Activated CD8-positive, alpha-beta T cell treated with anti-CD3 and anti-CD28 coated beads, Interleukin-2, amount 10 ng/mL, durations not matched to agents 7 days and 5 days (primary cell): ENCODE data around the gene CDH4. TPM values are rescaled to one million over a fixed set of nuclear protein-coding genes. Genes with fewer than 3 reads are reported as not detected.
"Not testable (repeated sequence)": the region's sequence is repeated elsewhere in the genome, so short reads cannot be mapped to it uniquely, and the experiment has no call there.

Experiments used
- ATAC-seq: fragments of 150-1000 bp; cut with Tn5 transposase; one replicate; pipeline ENCODE4 v1.10.0; 2021; ENCODE audit warnings: moderate library complexity
- CTCF ChIA-PET: fragments of 350-600 bp; sonication (Branson Sonifier 250); formaldehyde crosslinking; loops from one replicate; lab custom pipeline; 2021; ENCODE audit warnings: antibody characterized with exemption; lab: Charles Lee
- POLR2A ChIA-PET: fragments of 350-600 bp; sonication (Branson Sonifier 250); formaldehyde crosslinking; loops from one replicate; lab custom pipeline; 2021; ENCODE audit warnings: antibody characterized with exemption; lab: Charles Lee
- DNase-seq: peaks from one replicate; pipeline ENCODE4 v3.0.0-alpha.2; 2020
- H3K27ac Mint-ChIP-seq: one replicate; pipeline ENCODE4 v1.8.0; 2021; ENCODE audit warnings: mild to moderate bottlenecking, mixed read lengths
- H3K27me3 Mint-ChIP-seq: one replicate; pipeline ENCODE4 v1.8.0; 2021; ENCODE audit warnings: low read depth, mixed read lengths
- H3K36me3 Mint-ChIP-seq: one replicate; pipeline ENCODE4 v1.8.0; 2021; ENCODE audit warnings: low read depth, mixed read lengths
- H3K4me1 Mint-ChIP-seq: one replicate; pipeline ENCODE4 v1.8.0; 2021; ENCODE audit warnings: low read depth, mixed read lengths
- H3K4me3 Mint-ChIP-seq: one replicate; pipeline ENCODE4 v1.8.0; 2021; ENCODE audit warnings: mild to moderate bottlenecking, mixed read lengths
- H3K9me3 Mint-ChIP-seq: one replicate; pipeline ENCODE4 v1.8.0; 2022; ENCODE audit warnings: mixed read lengths; ENCODE audit not compliant: insufficient read depth
- total RNA-seq, 2 experiments: library from RNA; stranded (reverse); gene quantifications; one replicate each; pipeline ENCODE4 v1.2.3, GENCODE V29; 2021

The CDH4 gene
- total RNA-seq, 2 experiments from 2014 or later, result 0.05 to 0.13 TPM

- no peaks in the 10 kb centered on the region for H3K4me1 Mint-ChIP-seq
- CTCF ChIA-PET, result no interaction called here
- DNase-seq, result no peak
- H3K27ac Mint-ChIP-seq, result no peak overlapping the region
- no peaks in the 10 kb centered on the region for H3K36me3 Mint-ChIP-seq
- POLR2A ChIA-PET, result no interaction called here
- H3K27me3 Mint-ChIP-seq, result no peaks in the 10 kb centered on the region
- no peak for ATAC-seq
- H3K4me3 Mint-ChIP-seq, result no peak overlapping the region
- H3K9me3 Mint-ChIP-seq, result no peaks in the 10 kb centered on the region
These were observed 172.1 kb downstream of the CDH4 start for GRCh38 chr20:61424011-61424627.

GRCh38 chr20:61424628-61425420 is 172.8 kb downstream of the CDH4 start:
- Mint-ChIP-seq H3K27ac (no peak overlapping the region), H3K4me1 (no peaks in the 10 kb centered on the region), H3K36me3 (no peaks in the 10 kb centered on the region), H3K27me3 (no peaks in the 10 kb centered on the region), H3K9me3 (no peaks in the 10 kb centered on the region), H3K4me3 (no peak overlapping the region)
- ATAC-seq, result no peak
- ChIA-PET POLR2A (no interaction called here), CTCF (no interaction called here)
- DNase-seq, result no peak

GRCh38 chr20:61425541-61425991 is 173.5 kb downstream of the CDH4 start:
- ATAC-seq, POLR2A ChIA-PET, CTCF ChIA-PET, DNase-seq, H3K27ac Mint-ChIP-seq, H3K4me1 Mint-ChIP-seq, H3K4me3 Mint-ChIP-seq, H3K27me3 Mint-ChIP-seq, H3K36me3 Mint-ChIP-seq, H3K9me3 Mint-ChIP-seq: not testable (repeated sequence)

GRCh38 chr20:61426352-61426751 is 174.3 kb downstream of the CDH4 start:
- no peak for ATAC-seq
- Mint-ChIP-seq H3K27me3 (no peaks in the 10 kb centered on the region), H3K36me3 (no peaks in the 10 kb centered on the region), H3K27ac (no peak overlapping the region), H3K4me1 (no peaks in the 10 kb centered on the region), H3K4me3 (no peak overlapping the region), H3K9me3 (no peaks in the 10 kb centered on the region)
- POLR2A ChIA-PET, result no interaction called here
- CTCF ChIA-PET, result no interaction called here
- DNase-seq, result no peak

- H3K27ac Mint-ChIP-seq, result no peak overlapping the region
- ATAC-seq (no peak), DNase-seq (no peak)
- H3K36me3 Mint-ChIP-seq, result no peaks in the 10 kb centered on the region
- no peak overlapping the region for H3K4me3 Mint-ChIP-seq
- CTCF ChIA-PET, result no interaction called here
- POLR2A ChIA-PET, result no interaction called here
- H3K9me3 Mint-ChIP-seq, result no peaks in the 10 kb centered on the region
- H3K4me1 Mint-ChIP-seq, result no peaks in the 10 kb centered on the region
- H3K27me3 Mint-ChIP-seq, result no peaks in the 10 kb centered on the region
These were observed 177.6 kb downstream of the CDH4 start for GRCh38 chr20:61429458-61430227.

- H3K9me3 Mint-ChIP-seq, result no peaks in the 10 kb centered on the region
- H3K4me1 Mint-ChIP-seq, result no peaks in the 10 kb centered on the region
- POLR2A ChIA-PET, result no interaction called here
- no peak for ATAC-seq
- CTCF ChIA-PET, result no interaction called here
- H3K4me3 Mint-ChIP-seq, result no peak overlapping the region
- no peaks in the 10 kb centered on the region for H3K27me3 Mint-ChIP-seq
- no peaks in the 10 kb centered on the region for H3K36me3 Mint-ChIP-seq
- no peak for DNase-seq
- no peak overlapping the region for H3K27ac Mint-ChIP-seq
These were observed 178.2 kb downstream of the CDH4 start for GRCh38 chr20:61430228-61430624.

- POLR2A ChIA-PET, result no interaction called here
- CTCF ChIA-PET, result no interaction called here
- no peaks in the 10 kb centered on the region for H3K4me1 Mint-ChIP-seq
- H3K36me3 Mint-ChIP-seq, result no peaks in the 10 kb centered on the region
- no peaks in the 10 kb centered on the region for H3K9me3 Mint-ChIP-seq
- ATAC-seq, result no peak
- no peak overlapping the region for H3K27ac Mint-ChIP-seq
- no peak for DNase-seq
- no peaks in the 10 kb centered on the region for H3K27me3 Mint-ChIP-seq
- no peak overlapping the region for H3K4me3 Mint-ChIP-seq
These were observed 181.1 kb downstream of the CDH4 start for GRCh38 chr20:61433176-61433575.

- DNase-seq (no peak), ATAC-seq (no peak)
- CTCF ChIA-PET, result no interaction called here
- no peaks in the 10 kb centered on the region for H3K4me1 Mint-ChIP-seq
- POLR2A ChIA-PET, result no interaction called here
- no peak overlapping the region for H3K4me3 Mint-ChIP-seq
- H3K27me3 Mint-ChIP-seq, result no peaks in the 10 kb centered on the region
- no peaks in the 10 kb centered on the region for H3K36me3 Mint-ChIP-seq
- H3K27ac Mint-ChIP-seq, result no peak overlapping the region
- no peaks in the 10 kb centered on the region for H3K9me3 Mint-ChIP-seq
These were observed 181.8 kb downstream of the CDH4 start for GRCh38 chr20:61433816-61434215.

GRCh38 chr20:61434341-61434781 is 182.3 kb downstream of the CDH4 start:
- no peaks in the 10 kb centered on the region for H3K27me3 Mint-ChIP-seq
- H3K4me3 Mint-ChIP-seq, result no peak overlapping the region
- DNase-seq, result no peak
- ChIA-PET POLR2A (no interaction called here), CTCF (no interaction called here)
- ATAC-seq, result no peak
- H3K9me3 Mint-ChIP-seq, result no peaks in the 10 kb centered on the region
- H3K27ac Mint-ChIP-seq, result no peak overlapping the region
- H3K4me1 Mint-ChIP-seq, result no peaks in the 10 kb centered on the region
- no peaks in the 10 kb centered on the region for H3K36me3 Mint-ChIP-seq

- CTCF ChIA-PET, result no interaction called here
- Mint-ChIP-seq H3K27me3 (no peaks in the 10 kb centered on the region), H3K36me3 (no peaks in the 10 kb centered on the region), H3K27ac (no peak overlapping the region), H3K9me3 (no peaks in the 10 kb centered on the region), H3K4me3 (no peak overlapping the region), H3K4me1 (no peaks in the 10 kb centered on the region)
- DNase-seq, result no peak
- ATAC-seq, result no peak
- POLR2A ChIA-PET, result no interaction called here
These were observed 183.2 kb downstream of the CDH4 start for GRCh38 chr20:61435184-61435822.

GRCh38 chr20:61435823-61436220 is 183.8 kb downstream of the CDH4 start:
- CTCF ChIA-PET, result no interaction called here
- no peaks in the 10 kb centered on the region for H3K9me3 Mint-ChIP-seq

GRCh38 chr20:61436283-61436666 is 184.2 kb downstream of the CDH4 start:
- Mint-ChIP-seq H3K27ac (no peak overlapping the region), H3K27me3 (no peaks in the 10 kb centered on the region), H3K36me3 (no peaks in the 10 kb centered on the region), H3K4me1 (no peaks in the 10 kb centered on the region), H3K9me3 (no peaks in the 10 kb centered on the region), H3K4me3 (no peak overlapping the region)
- no peak for ATAC-seq
- ChIA-PET CTCF (no interaction called here), POLR2A (no interaction called here)
- no peak for DNase-seq

More at GRCh38 chr20:61435823-61436220, 183.8 kb downstream of the CDH4 start:
- Mint-ChIP-seq H3K36me3 (no peaks in the 10 kb centered on the region), H3K4me1 (no peaks in the 10 kb centered on the region), H3K4me3 (no peak overlapping the region), H3K27ac (no peak overlapping the region), H3K27me3 (no peaks in the 10 kb centered on the region)
- POLR2A ChIA-PET, result no interaction called here
- DNase-seq (no peak), ATAC-seq (no peak)
